Measurements from ENCODE around the gene FNDC3B.

GRCh38 chr3:172387728-172388127, 348.4 kb downstream of the FNDC3B start:
- TF ChIP-seq, protein P1, sequence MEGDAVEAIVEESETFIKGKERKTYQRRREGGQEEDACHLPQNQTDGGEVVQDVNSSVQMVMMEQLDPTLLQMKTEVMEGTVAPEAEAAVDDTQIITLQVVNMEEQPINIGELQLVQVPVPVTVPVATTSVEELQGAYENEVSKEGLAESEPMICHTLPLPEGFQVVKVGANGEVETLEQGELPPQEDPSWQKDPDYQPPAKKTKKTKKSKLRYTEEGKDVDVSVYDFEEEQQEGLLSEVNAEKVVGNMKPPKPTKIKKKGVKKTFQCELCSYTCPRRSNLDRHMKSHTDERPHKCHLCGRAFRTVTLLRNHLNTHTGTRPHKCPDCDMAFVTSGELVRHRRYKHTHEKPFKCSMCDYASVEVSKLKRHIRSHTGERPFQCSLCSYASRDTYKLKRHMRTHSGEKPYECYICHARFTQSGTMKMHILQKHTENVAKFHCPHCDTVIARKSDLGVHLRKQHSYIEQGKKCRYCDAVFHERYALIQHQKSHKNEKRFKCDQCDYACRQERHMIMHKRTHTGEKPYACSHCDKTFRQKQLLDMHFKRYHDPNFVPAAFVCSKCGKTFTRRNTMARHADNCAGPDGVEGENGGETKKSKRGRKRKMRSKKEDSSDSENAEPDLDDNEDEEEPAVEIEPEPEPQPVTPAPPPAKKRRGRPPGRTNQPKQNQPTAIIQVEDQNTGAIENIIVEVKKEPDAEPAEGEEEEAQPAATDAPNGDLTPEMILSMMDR (IDR thresholded peaks at IDR 0.05): no peak
- TF ChIP-seq POLR2A (IDR thresholded peaks at IDR 0.05) (no peak), POLR2AphosphoS5 (IDR thresholded peaks at IDR 0.05) (no peak), EP300 (IDR thresholded peaks at IDR 0.05) (no peak)

All from suprapubic skin (tissue), 4 donors.